Ascending aorta (tissue), 2 donors: ENCODE results near the gene ANAPC16. TPM values are rescaled to one million over a fixed set of nuclear protein-coding genes. Genes with fewer than 3 reads are reported as not detected.
A peak's percentile ranks its signal among the peaks of the same experiment; 100 is the strongest.

ENCODE experiments used
- DNase-seq, 2 donors: peaks; one replicate each; pipeline ENCODE4 v3.0.0-alpha.2; 2019; ENCODE audit warnings: low spot score in 2 of 2
- H3K27ac ChIP-seq, 2 donors: fragments of 200-600 bp; sonication (generic); one replicate each; pipeline ENCODE4 v1.5.1; 2016 to 2017; ENCODE audit warnings: mild to moderate bottlenecking in 1 of 2
- H3K27me3 ChIP-seq: fragments of 200-600 bp; sonication (generic); one replicate; pipeline ENCODE4 v1.5.1; 2017
- H3K36me3 ChIP-seq, 2 donors: fragments of 200-600 bp; sonication (generic); one replicate each; pipeline ENCODE4 v1.5.1; 2016
- H3K4me1 ChIP-seq, 2 donors: fragments of 200-600 bp; sonication (generic); one replicate each; pipeline ENCODE4 v1.5.1; 2016 to 2017; ENCODE audit warnings: mild to moderate bottlenecking in 1 of 2
- H3K4me3 ChIP-seq, 2 donors: fragments of 200-600 bp; sonication (generic); one replicate each; pipeline ENCODE4 v1.5.1; 2016 to 2017; ENCODE audit warnings: mild to moderate bottlenecking in 1 of 2
- H3K9me3 ChIP-seq, 2 donors: fragments of 200-600 bp; sonication (generic); one replicate each; pipeline ENCODE4 v1.5.1; 2016
- CTCF ChIP-seq, 3 experiments: fragments of 200-600 bp in 2 of 3; fragments of 450-650 bp in 1 of 3; sonication (generic) in 2 of 3; IDR thresholded peaks; one replicate each; pipeline ENCODE4 v1.5.1; 2016 to 2019; ENCODE audit warnings: antibody characterized with exemption in 3 of 3, mild to moderate bottlenecking in 1 of 3, moderate library complexity in 1 of 3
- intact Hi-C: fragments of 100-400 bp; cut with DNase I; formaldehyde crosslinking; loops from one replicate; pipeline ENCODE4 v1.15.1; 2023
- total RNA-seq: library from RNA; depleted of rRNA; stranded (reverse); fragments of >200 nt; gene quantifications from one replicate; pipeline ENCODE4 v1.1.0, GENCODE V29; 2016

Gene ANAPC16
- total RNA-seq, 1 donor from 2014 or later = 22.8 TPM

GRCh38 chr10:72272689-72273409, 57.0 kb downstream of the ANAPC16 start:
- TF ChIP-seq CTCF (IDR thresholded peaks at IDR 0.05) = no peak
- H3K4me3 ChIP-seq = peak overlapping the region; percentile 76 to 86
- intact Hi-C loops = loop anchor here (1.0 kb wide), 4 partner anchors 13 to 57 kb away; partner anchors contain the start of genes ANAPC16 and ASCC1

GRCh38 chr10:72273410-72274212, 57.8 kb downstream of the ANAPC16 start, which contains the start of gene DDIT4:
TSS of gene DDIT4 (plus strand) at chr10:72273924. CDS start at chr10:72274217, 293 bp downstream.
- Histone ChIP-seq H3K4me1 (peaks cover 8 to 22% of the 10 kb centered on the region in 2 donors), H3K27me3 (no peaks in the 10 kb centered on the region), H3K36me3 (peaks cover 22 to 24% of the 10 kb centered on the region in 2 donors), H3K9me3 (no peaks in the 10 kb centered on the region), H3K27ac (peak within 1 kb of the TSS; percentile 93 to 98), H3K4me3 (peak within 1 kb of the TSS; percentile 76 to 86)
- intact Hi-C loops = loop anchor here (1.0 to 2.0 kb wide), 4 partner anchors 24 to 63 kb away; partner anchors contain the start of genes ANAPC16 and ASCC1
- DNase-seq = peak; percentile 99 to 100
- no peak for TF ChIP-seq CTCF (IDR thresholded peaks at IDR 0.05)

More at GRCh38 chr10:72272689-72273409, 57.0 kb downstream of the ANAPC16 start:
- H3K27ac ChIP-seq = peak overlapping the region; percentile 93 to 98
- H3K9me3 ChIP-seq = no peaks in the 10 kb centered on the region
- no peaks in the 10 kb centered on the region for H3K27me3 ChIP-seq
- H3K4me1 ChIP-seq = peaks cover 8 to 22% of the 10 kb centered on the region in 2 donors
- H3K36me3 ChIP-seq = peaks cover 22 to 24% of the 10 kb centered on the region in 2 donors
- peak; percentile 74 to 97 for DNase-seq

GRCh38 chr10:72274213-72274729, 58.5 kb downstream of the ANAPC16 start:
- intact Hi-C loops = loop anchor here (2.0 kb wide), 1 partner anchor 63 kb away; no protein-coding TSS in a partner anchor
- no peak for TF ChIP-seq CTCF (IDR thresholded peaks at IDR 0.05)
- no peaks in the 10 kb centered on the region for H3K27me3 ChIP-seq
- H3K4me3 ChIP-seq = peak overlapping the region; percentile 76 to 86
- DNase-seq = no peak
- H3K36me3 ChIP-seq = peaks cover 22 to 24% of the 10 kb centered on the region in 2 donors
- no peaks in the 10 kb centered on the region for H3K9me3 ChIP-seq
- H3K4me1 ChIP-seq = peaks cover 8 to 22% of the 10 kb centered on the region in 2 donors
- peak overlapping the region; percentile 89 to 93 for H3K27ac ChIP-seq

- Histone ChIP-seq H3K4me1 (peaks cover 8 to 22% of the 10 kb centered on the region in 2 donors), H3K27ac (peak overlapping the region; percentile 89 to 93), H3K9me3 (no peaks in the 10 kb centered on the region), H3K27me3 (no peaks in the 10 kb centered on the region), H3K36me3 (peaks cover 22 to 24% of the 10 kb centered on the region in 2 donors), H3K4me3 (peak overlapping the region; percentile 76 to 86)
- peak in 1 of 2 donors; percentile 82 for DNase-seq
- intact Hi-C loops = loop anchor here (2.0 to 5.0 kb wide), 2 partner anchors 42 to 62 kb away; no protein-coding TSS in a partner anchor
- peak; percentile 59 to 81 (median 79) for TF ChIP-seq CTCF (IDR thresholded peaks at IDR 0.05)
These were observed 59.0 kb downstream of the ANAPC16 start for GRCh38 chr10:72274730-72275350.
